Neural progenitor cell (in vitro differentiated cells): Measurements from ENCODE around the gene RMI1.

Experiments
- EZH2 ChIP-seq: fragments of 200-600 bp; sonication (generic); IDR thresholded peaks from 2 replicates; pipeline ENCODE4 v1.6.1; 2017; ENCODE audit warnings: antibody characterized with exemption, mild to moderate bottlenecking, moderate library complexity
- EZH2phosphoT487 ChIP-seq: fragments of 200-600 bp; sonication (generic); IDR thresholded peaks from 2 replicates; pipeline ENCODE4 v1.6.1; 2017; ENCODE audit warnings: antibody characterized with exemption
- TF ChIP-seq, protein P1 (sequence below): fragments of 200-600 bp; sonication (generic); IDR thresholded peaks from 2 replicates; pipeline ENCODE4 v1.5.1; 2017; ENCODE audit warnings: antibody characterized with exemption, mild to moderate bottlenecking

DNA sequence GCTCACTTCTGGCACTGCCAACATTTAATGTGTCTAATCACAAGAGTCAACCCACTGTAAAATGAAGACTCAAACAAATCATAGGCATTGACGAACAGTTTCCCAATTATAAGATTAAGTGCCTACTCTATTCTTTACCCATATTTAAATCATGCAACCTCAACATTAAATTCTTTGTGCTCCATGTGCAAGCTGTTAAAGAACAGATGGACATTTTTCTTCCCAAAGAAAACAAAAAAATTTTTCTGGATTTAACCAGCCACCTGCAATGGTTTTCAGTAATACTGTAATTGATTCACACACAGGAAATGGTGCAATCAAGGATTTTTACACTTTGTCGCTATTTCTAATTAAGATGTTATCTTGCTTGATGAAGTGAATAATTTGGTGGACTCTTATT lies 4.2 kb upstream of the RMI1 start:
- TF ChIP-seq, protein P1, sequence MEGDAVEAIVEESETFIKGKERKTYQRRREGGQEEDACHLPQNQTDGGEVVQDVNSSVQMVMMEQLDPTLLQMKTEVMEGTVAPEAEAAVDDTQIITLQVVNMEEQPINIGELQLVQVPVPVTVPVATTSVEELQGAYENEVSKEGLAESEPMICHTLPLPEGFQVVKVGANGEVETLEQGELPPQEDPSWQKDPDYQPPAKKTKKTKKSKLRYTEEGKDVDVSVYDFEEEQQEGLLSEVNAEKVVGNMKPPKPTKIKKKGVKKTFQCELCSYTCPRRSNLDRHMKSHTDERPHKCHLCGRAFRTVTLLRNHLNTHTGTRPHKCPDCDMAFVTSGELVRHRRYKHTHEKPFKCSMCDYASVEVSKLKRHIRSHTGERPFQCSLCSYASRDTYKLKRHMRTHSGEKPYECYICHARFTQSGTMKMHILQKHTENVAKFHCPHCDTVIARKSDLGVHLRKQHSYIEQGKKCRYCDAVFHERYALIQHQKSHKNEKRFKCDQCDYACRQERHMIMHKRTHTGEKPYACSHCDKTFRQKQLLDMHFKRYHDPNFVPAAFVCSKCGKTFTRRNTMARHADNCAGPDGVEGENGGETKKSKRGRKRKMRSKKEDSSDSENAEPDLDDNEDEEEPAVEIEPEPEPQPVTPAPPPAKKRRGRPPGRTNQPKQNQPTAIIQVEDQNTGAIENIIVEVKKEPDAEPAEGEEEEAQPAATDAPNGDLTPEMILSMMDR = no peak
- TF ChIP-seq EZH2phosphoT487 (no peak), EZH2 (no peak)
